ENCODE data around the gene WRAP73. TPM values are rescaled to one million over a fixed set of nuclear protein-coding genes. Genes with fewer than 3 reads are reported as not detected.
A peak's percentile ranks its signal among the peaks of the same experiment; 100 is the strongest.

Gene WRAP73
- total and polyA plus RNA-seq, 4 donors: 5.8 to 27.8 (median 14.0) TPM

DNA sequence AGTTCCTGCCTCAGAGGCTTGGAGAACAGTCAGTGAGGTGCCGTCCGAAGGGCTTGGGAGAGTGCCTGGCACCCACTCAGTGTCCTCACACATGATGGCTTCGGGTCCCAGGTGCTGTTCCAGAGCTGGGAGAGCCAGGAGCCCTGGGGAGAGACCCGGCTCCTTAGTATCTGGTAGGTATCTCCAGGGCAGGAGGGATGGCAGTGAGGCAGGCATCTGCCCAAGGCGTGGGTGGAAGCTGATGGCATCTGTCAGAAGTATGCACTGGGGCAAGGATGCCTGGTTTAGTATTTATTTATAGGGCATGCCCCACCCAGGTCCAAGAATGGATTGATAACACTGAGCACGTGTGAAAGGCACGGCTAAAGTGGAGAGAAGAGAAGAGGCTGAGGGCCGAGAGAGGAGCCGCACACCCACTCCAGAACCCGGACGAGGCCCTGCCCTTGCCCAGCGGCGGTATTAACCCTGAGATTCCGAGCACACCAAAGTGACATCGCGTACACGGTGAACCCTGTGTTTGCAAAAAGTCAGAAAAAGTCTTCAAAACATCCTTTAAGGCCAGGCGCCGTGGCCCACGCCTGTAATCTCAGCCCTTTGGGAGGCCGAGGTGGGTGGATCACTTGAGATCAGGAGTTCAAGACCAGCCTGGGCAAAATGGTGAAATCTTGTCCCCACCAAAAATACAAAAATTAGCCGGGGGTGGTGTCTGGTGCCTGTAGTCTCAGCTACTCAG is 4.8 kb upstream of the WRAP73 start:
- no peaks in the 10 kb centered on the region for H3K36me3 ChIP-seq (ENCODE audit: control insufficient read depth in 1 of 2, insufficient read depth in 2 of 2, low read length in 1 of 2)
- H3K27me3 ChIP-seq (ENCODE audit: control insufficient read depth in 1 of 2, insufficient read depth in 2 of 2, low read length in 1 of 2): no peaks in the 10 kb centered on the region
- no peak overlapping the region for H3K4me3 ChIP-seq (ENCODE audit: low read length in 2 of 2)
- no peaks in the 10 kb centered on the region for H3K4me1 ChIP-seq (ENCODE audit: control insufficient read depth in 1 of 2, insufficient read depth in 2 of 2, low read length in 2 of 2)
- H3K9me3 ChIP-seq (ENCODE audit: control insufficient read depth, low read length): no peaks in the 10 kb centered on the region
- intact Hi-C loops (cut with DNase I): no loop called here
- 86 to 89% methylated on average over 22 of the region's 22 CpGs for WGBS, 2 donors
- H3K27ac ChIP-seq (ENCODE audit: low read depth in 1 of 2, low read length in 2 of 2): no peak overlapping the region
- no peak for ATAC-seq (ENCODE audit: low FRiP score)
- DNase-seq: peak; percentile 21 to 44

DNA sequence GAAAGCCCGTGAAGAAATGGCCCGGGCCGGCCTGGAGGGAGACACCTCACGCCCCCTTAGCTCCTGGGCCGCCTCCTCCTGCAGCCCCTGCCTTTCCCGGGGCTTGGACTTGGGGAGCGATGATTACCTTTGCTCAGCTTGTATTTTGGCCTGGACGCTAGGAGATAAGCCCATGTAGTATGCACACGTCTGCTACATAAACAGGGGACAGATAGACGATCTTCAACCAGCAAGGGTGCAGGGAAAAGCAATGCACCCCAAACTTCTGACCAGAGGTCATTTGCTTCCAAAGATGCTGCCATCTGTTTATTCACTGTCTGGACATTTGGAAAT is 3.3 kb upstream of the WRAP73 start:
- Histone ChIP-seq H3K4me3 (ENCODE audit: low read length in 2 of 2) (no peak overlapping the region), H3K36me3 (ENCODE audit: control insufficient read depth in 1 of 2, insufficient read depth in 2 of 2, low read length in 1 of 2) (no peaks in the 10 kb centered on the region), H3K9me3 (ENCODE audit: control insufficient read depth, low read length) (no peaks in the 10 kb centered on the region), H3K27me3 (ENCODE audit: control insufficient read depth in 1 of 2, insufficient read depth in 2 of 2, low read length in 1 of 2) (no peaks in the 10 kb centered on the region), H3K27ac (ENCODE audit: low read depth in 1 of 2, low read length in 2 of 2) (no peak overlapping the region), H3K4me1 (ENCODE audit: control insufficient read depth in 1 of 2, insufficient read depth in 2 of 2, low read length in 2 of 2) (no peaks in the 10 kb centered on the region)
- intact Hi-C loops (cut with DNase I): no loop called here
- DNase-seq: peak in 1 of 2 donors; percentile 72
- no peak for ATAC-seq (ENCODE audit: low FRiP score)
- WGBS, 2 donors: 51 to 58% methylated on average over 10 of the region's 10 CpGs

DNA sequence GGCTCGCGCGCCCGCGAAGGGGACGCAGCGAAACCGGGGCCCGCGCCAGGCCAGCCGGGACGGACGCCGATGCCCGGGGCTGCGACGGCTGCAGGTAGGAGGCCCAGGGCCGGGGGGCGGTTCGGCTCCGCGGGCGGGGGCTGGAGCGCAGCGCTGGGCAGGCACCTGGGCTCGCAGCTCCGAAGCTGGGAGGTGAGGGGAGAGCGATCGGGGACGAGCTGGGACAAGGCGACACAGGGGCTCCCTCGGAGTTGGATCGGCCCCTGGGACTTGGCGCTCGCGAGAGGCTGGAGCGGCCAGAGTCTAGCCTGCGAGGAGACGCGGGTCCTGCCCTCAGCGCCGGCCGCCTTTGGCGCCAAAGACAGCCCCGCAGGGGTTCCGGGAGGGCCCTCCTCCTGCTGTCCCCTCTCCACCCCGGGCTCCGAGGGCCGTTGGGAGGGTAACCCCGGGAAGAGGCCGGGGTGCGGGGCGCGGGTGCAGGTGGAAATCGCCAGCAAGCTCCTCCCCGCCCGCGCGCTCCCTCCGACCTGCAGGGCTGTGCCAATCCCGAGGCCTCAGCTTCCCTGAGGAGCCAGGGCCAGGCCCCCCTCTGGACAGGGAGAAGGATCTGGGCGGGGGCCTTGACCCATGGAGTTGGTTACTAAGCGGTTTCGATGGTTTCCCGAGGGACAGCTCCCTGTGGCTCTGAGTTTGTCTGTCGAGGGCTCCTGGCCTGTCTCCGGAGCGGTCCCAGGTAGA is 2.8 kb upstream of the WRAP73 start:
- Histone ChIP-seq H3K9me3 (ENCODE audit: control insufficient read depth, low read length) (no peaks in the 10 kb centered on the region), H3K4me3 (ENCODE audit: low read length in 2 of 2) (peak overlapping the region in 1 of 2 donors; percentile 18), H3K27ac (ENCODE audit: low read depth in 1 of 2, low read length in 2 of 2) (no peak overlapping the region), H3K27me3 (ENCODE audit: control insufficient read depth in 1 of 2, insufficient read depth in 2 of 2, low read length in 1 of 2) (no peaks in the 10 kb centered on the region), H3K4me1 (ENCODE audit: control insufficient read depth in 1 of 2, insufficient read depth in 2 of 2, low read length in 2 of 2) (no peaks in the 10 kb centered on the region), H3K36me3 (ENCODE audit: control insufficient read depth in 1 of 2, insufficient read depth in 2 of 2, low read length in 1 of 2) (no peaks in the 10 kb centered on the region)
- ATAC-seq (ENCODE audit: low FRiP score) (no peak), DNase-seq (peak; percentile 43 to 74)
- intact Hi-C loops (cut with DNase I): no loop called here
- 9% methylated on average over 53 to 68 of the region's 68 CpGs for WGBS, 2 donors

DNA sequence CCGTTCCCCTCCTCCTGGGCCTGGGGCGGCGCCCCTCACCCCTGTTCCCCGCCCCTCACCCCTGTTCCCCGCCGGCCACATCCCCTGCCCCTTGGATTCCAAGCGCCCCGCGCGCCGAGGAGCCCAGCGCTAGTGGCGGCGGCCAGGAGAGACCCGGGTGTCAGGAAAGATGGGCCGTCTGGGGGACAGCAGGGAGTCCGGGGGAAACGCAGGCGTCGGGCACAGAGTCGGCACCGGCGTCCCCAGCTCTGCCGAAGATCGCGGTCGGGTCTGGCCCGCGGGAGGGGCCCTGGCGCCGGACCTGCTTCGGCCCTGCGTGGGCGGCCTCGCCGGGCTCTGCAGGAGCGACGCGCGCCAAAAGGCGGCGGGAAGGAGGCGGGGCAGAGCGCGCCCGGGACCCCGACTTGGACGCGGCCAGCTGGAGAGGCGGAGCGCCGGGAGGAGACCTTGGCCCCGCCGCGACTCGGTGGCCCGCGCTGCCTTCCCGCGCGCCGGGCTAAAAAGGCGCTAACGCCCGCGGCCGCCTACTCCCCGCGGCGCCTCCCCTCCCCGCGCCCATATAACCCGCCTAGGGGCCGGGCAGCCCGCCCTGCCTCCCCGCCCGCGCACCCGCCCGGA is 2.1 kb upstream of the WRAP73 start, which contains the start of gene TP73:
TSS of gene TP73 (plus strand) at position 587 of the 618 bp plus-strand sequence. CDS start 29,850 bp downstream, outside the sequence.
- Histone ChIP-seq H3K27ac (ENCODE audit: low read depth in 1 of 2, low read length in 2 of 2) (no peak within 1 kb of the TSS), H3K9me3 (ENCODE audit: control insufficient read depth, low read length) (no peaks in the 10 kb centered on the region), H3K4me3 (ENCODE audit: low read length in 2 of 2) (peak within 1 kb of the TSS in 1 of 2 donors; percentile 18), H3K27me3 (ENCODE audit: control insufficient read depth in 1 of 2, insufficient read depth in 2 of 2, low read length in 1 of 2) (no peaks in the 10 kb centered on the region), H3K4me1 (ENCODE audit: control insufficient read depth in 1 of 2, insufficient read depth in 2 of 2, low read length in 2 of 2) (no peaks in the 10 kb centered on the region), H3K36me3 (ENCODE audit: control insufficient read depth in 1 of 2, insufficient read depth in 2 of 2, low read length in 1 of 2) (peaks cover 0 to 2% of the 10 kb centered on the region in 2 donors)
- intact Hi-C loops (cut with DNase I): no loop called here
- DNase-seq: peak; percentile 44 to 78
- ATAC-seq (ENCODE audit: low FRiP score): no peak
- 1% methylated on average over 45 to 80 of the region's 80 CpGs for WGBS, 2 donors

DNA sequence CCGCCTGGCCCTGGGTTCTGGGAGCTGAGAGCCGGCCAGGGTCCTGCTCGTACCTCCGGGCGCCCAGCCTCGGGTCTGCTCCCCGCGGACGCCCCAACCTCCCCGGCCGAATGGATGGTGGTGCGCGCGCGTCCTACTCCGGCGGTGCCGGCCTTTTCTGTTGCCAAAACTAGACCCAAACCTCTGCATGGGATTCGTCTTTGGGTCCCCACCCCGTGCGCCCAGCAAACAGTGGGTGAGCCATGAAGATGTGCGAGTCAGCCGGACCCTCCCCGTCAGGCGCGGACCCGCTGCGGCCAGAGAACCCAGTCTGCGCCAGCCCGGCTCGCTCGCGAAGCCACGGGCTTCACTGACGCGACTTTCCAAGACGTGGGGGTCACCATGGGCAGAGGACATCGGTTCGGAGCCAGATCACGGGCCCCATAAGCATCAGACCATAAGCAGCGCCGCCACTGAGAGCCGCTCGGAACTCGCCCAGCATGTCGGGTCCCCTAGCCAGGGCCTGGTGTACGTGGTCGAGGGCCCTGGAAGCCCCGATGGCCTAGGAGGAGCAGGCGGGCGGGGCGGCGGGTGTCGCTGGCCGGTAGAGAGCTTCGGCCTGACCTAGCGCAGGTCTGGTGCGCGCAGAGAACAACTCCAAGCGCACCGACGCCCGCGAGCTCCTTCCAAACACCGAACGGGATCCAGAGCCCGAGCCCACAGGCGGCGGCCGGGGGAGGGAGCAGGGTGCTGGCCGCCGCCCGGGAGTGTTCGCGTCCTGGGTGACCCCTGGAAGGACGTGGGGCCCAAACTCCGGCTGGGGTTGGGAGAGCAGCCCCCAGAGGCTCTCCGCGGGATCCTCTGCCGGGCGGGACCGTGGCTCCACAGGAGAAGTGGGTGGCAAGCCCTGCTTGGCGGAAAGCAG is 1.4 kb upstream of the WRAP73 start:
- peak; percentile 50 to 78 for DNase-seq
- H3K9me3 ChIP-seq (ENCODE audit: control insufficient read depth, low read length): no peaks in the 10 kb centered on the region
- no peaks in the 10 kb centered on the region for H3K27me3 ChIP-seq (ENCODE audit: control insufficient read depth in 1 of 2, insufficient read depth in 2 of 2, low read length in 1 of 2)
- 8 to 9% methylated on average over 73 to 83 of the region's 83 CpGs for WGBS, 2 donors
- no peaks in the 10 kb centered on the region for H3K4me1 ChIP-seq (ENCODE audit: control insufficient read depth in 1 of 2, insufficient read depth in 2 of 2, low read length in 2 of 2)
- H3K4me3 ChIP-seq (ENCODE audit: low read length in 2 of 2): no peak overlapping the region
- H3K36me3 ChIP-seq (ENCODE audit: control insufficient read depth in 1 of 2, insufficient read depth in 2 of 2, low read length in 1 of 2): peaks cover 0 to 2% of the 10 kb centered on the region in 2 donors
- ATAC-seq (ENCODE audit: low FRiP score): peak; percentile 6
- H3K27ac ChIP-seq (ENCODE audit: low read depth in 1 of 2, low read length in 2 of 2): no peak overlapping the region
- intact Hi-C loops (cut with DNase I): no loop called here

DNA sequence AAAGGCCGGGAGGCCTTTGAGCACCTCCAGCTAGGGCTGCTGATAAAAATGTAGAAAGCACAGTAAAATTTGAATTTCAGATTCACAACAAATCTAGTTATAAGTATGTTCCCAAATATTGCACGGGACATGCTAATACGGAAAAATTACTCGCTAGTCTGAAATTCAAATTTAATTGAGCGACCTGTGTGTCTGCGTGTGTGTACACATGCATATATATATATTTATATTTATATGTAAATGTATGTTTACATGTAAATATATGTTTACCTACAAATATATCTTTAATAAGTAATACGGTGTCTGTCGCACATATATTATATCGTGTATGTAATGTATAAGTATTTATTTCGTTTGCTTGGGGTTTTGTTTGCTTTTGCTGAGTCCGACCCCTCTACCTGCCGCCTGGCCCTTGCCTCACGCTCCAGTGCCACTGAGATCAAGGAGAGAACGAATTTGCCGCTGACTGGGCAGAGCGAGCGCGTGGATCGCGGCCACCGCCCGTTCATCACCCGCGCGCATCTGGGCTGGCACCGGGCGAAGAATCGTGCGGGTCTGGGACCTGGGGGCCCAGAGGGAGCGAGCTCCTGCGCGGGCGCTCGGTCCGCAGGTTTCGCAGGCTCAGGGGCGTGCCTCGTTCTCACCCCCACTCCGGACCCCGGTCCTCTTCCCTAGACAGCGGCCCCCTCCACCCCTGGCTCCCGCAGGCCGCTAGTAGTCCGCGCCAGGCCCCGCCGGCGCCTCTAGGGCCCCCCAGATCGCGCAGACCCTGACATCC is 534 bp upstream of the WRAP73 start:
- DNase-seq: peak in 1 of 2 donors; percentile 33
- intact Hi-C loops (cut with DNase I): no loop called here
- no peaks in the 10 kb centered on the region for H3K27me3 ChIP-seq (ENCODE audit: control insufficient read depth in 1 of 2, insufficient read depth in 2 of 2, low read length in 1 of 2)
- peak; percentile 22 for ATAC-seq (ENCODE audit: low FRiP score)
- no peak overlapping the region for H3K27ac ChIP-seq (ENCODE audit: low read depth in 1 of 2, low read length in 2 of 2)
- no peak overlapping the region for H3K4me3 ChIP-seq (ENCODE audit: low read length in 2 of 2)
- H3K9me3 ChIP-seq (ENCODE audit: control insufficient read depth, low read length): no peaks in the 10 kb centered on the region
- H3K4me1 ChIP-seq (ENCODE audit: control insufficient read depth in 1 of 2, insufficient read depth in 2 of 2, low read length in 2 of 2): no peaks in the 10 kb centered on the region
- WGBS, 2 donors: 10 to 11% methylated on average over 45 to 50 of the region's 50 CpGs
- peaks cover 0 to 2% of the 10 kb centered on the region in 2 donors for H3K36me3 ChIP-seq (ENCODE audit: control insufficient read depth in 1 of 2, insufficient read depth in 2 of 2, low read length in 1 of 2)

DNA sequence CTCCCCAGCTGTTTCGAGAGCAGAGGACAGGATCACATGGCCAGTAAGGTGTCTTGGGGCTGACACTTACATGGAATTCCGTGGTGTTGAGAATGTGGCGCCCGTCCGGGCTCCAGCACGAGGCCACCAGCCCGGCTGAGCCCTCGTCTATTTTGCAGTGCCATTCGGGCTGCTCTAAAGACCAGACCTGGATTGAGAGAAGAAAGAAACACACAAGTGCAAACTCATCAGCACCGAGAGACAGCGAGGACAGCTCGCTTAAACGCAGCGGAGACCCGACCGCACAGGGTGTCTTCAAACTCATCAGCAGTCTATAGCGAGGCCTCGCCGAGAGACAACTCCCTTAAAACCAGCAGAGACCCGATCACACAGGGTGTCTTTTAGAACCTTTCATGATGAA is 3.3 kb downstream of the WRAP73 start:
- H3K27me3 ChIP-seq (ENCODE audit: control insufficient read depth in 1 of 2, insufficient read depth in 2 of 2, low read length in 1 of 2): no peaks in the 10 kb centered on the region
- DNase-seq (peak; percentile 13 to 54), ATAC-seq (ENCODE audit: low FRiP score) (no peak)
- H3K27ac ChIP-seq (ENCODE audit: low read depth in 1 of 2, low read length in 2 of 2): no peak overlapping the region
- no peak overlapping the region for H3K4me3 ChIP-seq (ENCODE audit: low read length in 2 of 2)
- no peaks in the 10 kb centered on the region for H3K4me1 ChIP-seq (ENCODE audit: control insufficient read depth in 1 of 2, insufficient read depth in 2 of 2, low read length in 2 of 2)
- 93 to 94% methylated on average over 20 of the region's 20 CpGs for WGBS, 2 donors
- intact Hi-C loops (cut with DNase I): no loop called here
- peaks cover 0 to 8% of the 10 kb centered on the region in 2 donors for H3K36me3 ChIP-seq (ENCODE audit: control insufficient read depth in 1 of 2, insufficient read depth in 2 of 2, low read length in 1 of 2)
- H3K9me3 ChIP-seq (ENCODE audit: control insufficient read depth, low read length): no peaks in the 10 kb centered on the region
